Gastrocnemius medialis (tissue), 4 donors: ENCODE measurements around the gene CTBP1. TPM values are rescaled to one million over a fixed set of nuclear protein-coding genes. Genes with fewer than 3 reads are reported as not detected.

Experiments used
- ATAC-seq, 2 donors: fragments of 150-250 bp; one replicate each; pipeline ENCODE4 v1.9.1; 2016
- DNase-seq, 2 donors: peaks; one replicate each; pipeline ENCODE4 v3.0.0-alpha.2; 2019
- H3K27ac ChIP-seq, 4 donors: fragments of 200-600 bp; sonication (generic); 1 replicate in 1 of 4; 2 replicates in 3 of 4; pipeline ENCODE4 v1.5.1; 2016 to 2018; ENCODE audit warnings: mild to moderate bottlenecking in 2 of 4, moderate library complexity in 1 of 4
- H3K27me3 ChIP-seq, 3 donors: fragments of 200-600 bp; sonication (generic) in 2 of 3; 1 replicate in 1 of 3; 2 replicates in 2 of 3; pipeline versions ENCODE4 v1.5.1 to v1.6.0; 2016 to 2019; ENCODE audit warnings: mild to moderate bottlenecking in 1 of 3, moderate library complexity in 1 of 3
- H3K36me3 ChIP-seq, 2 donors: fragments of 200-600 bp; sonication (generic) in 1 of 2; one replicate each; pipeline ENCODE4 v1.5.1; 2017 to 2018
- H3K4me1 ChIP-seq, 2 donors: fragments of 200-600 bp; sonication (generic) in 1 of 2; one replicate each; pipeline ENCODE4 v1.5.1; 2016 to 2017; ENCODE audit warnings: mild to moderate bottlenecking in 2 of 2
- H3K4me3 ChIP-seq, 4 donors: fragments of 200-600 bp; sonication (generic) in 3 of 4; 1 replicate in 1 of 4; 2 replicates in 3 of 4; pipeline ENCODE4 v1.5.1; 2016 to 2019; ENCODE audit warnings: mild to moderate bottlenecking in 2 of 4
- H3K9me3 ChIP-seq, 3 donors: fragments of 200-600 bp; sonication (generic) in 2 of 3; 1 replicate in 1 of 3; 2 replicates in 2 of 3; pipeline ENCODE4 v1.5.1; 2016 to 2019
- POLR2A ChIP-seq, 2 donors: fragments of 450-650 bp; IDR thresholded peaks; one replicate each; pipeline ENCODE4 v1.6.1; 2017; ENCODE audit warnings: antibody characterized with exemption in 2 of 2, mild to moderate bottlenecking in 2 of 2, moderate library complexity in 2 of 2
- in situ Hi-C, 4 donors: fragments of 200-750 bp; cut with MboI; loops; one replicate each; pipeline versions ENCODE4 v1.15.0 to v1.8.0; 2017; ENCODE audit warnings: low sequenced_read_pairs in 4 of 4
- intact Hi-C: fragments of 100-400 bp; cut with DNase I; formaldehyde crosslinking; loops from one replicate; pipeline ENCODE4 v1.15.1; 2023; ENCODE audit warnings: low total_unique reads
- total RNA-seq, 4 donors: library from RNA; depleted of rRNA; stranded (reverse); fragments of >200 nt; gene quantifications; one replicate each; pipeline versions ENCODE4 v1.1.0 to v1.2.3, GENCODE V29; 2016
- TF ChIP-seq, protein P1 (sequence below), 5 experiments: fragments of 450-650 bp in 3 of 5; fragments of 200-600 bp in 2 of 5; sonication (generic) in 2 of 5; IDR thresholded peaks in 4 of 5; conservative IDR thresholded peaks in 1 of 5; 1 replicate in 4 of 5; 2 replicates in 1 of 5; pipeline ENCODE4 v1.5.1; 2016 to 2019; ENCODE audit warnings: antibody characterized with exemption in 5 of 5, mild to moderate bottlenecking in 3 of 5, moderate library complexity in 3 of 5

Gene CTBP1
- total RNA-seq, 4 donors from 2014 or later, result 126 to 224 (median 169) TPM

DNA sequence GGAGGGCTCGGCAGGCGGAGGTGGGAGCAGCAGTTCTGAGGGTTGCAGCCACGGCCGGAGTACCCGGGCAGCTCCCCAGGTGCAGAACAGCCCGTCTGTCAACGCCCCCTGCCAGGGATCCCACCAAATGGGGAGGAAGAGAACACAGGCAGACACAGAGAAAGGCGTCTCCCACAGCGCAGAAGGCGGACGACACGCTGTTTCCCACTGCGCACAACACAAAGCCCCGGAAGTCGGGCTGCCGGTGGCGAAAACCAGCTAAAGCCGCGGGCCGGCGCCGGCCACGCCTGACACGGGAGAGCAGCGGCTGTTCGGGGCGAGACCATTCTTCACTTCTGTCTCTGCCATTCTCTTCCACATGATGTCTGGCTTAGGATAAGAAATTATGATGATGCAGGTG, 31.6 kb downstream of the CTBP1 start:
- Histone ChIP-seq H3K27ac (no peak overlapping the region), H3K27me3 (no peaks in the 10 kb centered on the region), H3K4me1 (no peaks in the 10 kb centered on the region), H3K36me3 (peaks cover 0 to 66% of the 10 kb centered on the region in 2 donors), H3K4me3 (no peak overlapping the region), H3K9me3 (no peaks in the 10 kb centered on the region)
- TF ChIP-seq, protein P1, sequence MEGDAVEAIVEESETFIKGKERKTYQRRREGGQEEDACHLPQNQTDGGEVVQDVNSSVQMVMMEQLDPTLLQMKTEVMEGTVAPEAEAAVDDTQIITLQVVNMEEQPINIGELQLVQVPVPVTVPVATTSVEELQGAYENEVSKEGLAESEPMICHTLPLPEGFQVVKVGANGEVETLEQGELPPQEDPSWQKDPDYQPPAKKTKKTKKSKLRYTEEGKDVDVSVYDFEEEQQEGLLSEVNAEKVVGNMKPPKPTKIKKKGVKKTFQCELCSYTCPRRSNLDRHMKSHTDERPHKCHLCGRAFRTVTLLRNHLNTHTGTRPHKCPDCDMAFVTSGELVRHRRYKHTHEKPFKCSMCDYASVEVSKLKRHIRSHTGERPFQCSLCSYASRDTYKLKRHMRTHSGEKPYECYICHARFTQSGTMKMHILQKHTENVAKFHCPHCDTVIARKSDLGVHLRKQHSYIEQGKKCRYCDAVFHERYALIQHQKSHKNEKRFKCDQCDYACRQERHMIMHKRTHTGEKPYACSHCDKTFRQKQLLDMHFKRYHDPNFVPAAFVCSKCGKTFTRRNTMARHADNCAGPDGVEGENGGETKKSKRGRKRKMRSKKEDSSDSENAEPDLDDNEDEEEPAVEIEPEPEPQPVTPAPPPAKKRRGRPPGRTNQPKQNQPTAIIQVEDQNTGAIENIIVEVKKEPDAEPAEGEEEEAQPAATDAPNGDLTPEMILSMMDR (IDR thresholded peaks at IDR 0.05 in 4 of 5, conservative IDR thresholded peaks at IDR 0.05 in 1 of 5), result no peak
- no peak for TF ChIP-seq POLR2A (IDR thresholded peaks at IDR 0.05)
- DNase-seq (no peak), ATAC-seq (no peak)
- in situ Hi-C loops (no loop called here), intact Hi-C loops (no loop called here)

DNA sequence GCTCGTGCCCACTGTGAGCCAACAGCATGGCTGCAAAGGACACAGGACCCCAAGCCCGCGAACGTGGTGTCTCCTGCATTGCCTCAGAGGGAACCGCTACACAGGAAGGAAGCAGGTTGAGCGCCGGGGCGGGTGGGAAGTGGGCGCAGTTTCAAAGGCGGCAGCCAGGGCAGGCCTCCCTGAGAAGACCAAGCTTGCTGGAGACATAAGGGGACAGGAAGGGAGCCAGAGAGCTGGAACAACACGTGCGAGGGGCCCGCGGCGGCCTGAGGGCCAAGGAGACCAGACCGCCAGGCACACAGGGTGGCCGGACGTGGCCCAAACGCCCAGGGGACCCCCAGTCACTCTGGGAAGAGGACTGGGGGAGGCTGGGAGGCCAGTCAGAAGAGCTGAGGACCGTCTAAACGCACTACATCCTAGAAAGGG, 32.0 kb downstream of the CTBP1 start:
- Histone ChIP-seq H3K36me3 (peaks cover 0 to 71% of the 10 kb centered on the region in 2 donors), H3K4me3 (no peak overlapping the region), H3K27ac (peak overlapping the region in 1 of 4 donors; percentile 27), H3K9me3 (no peaks in the 10 kb centered on the region), H3K4me1 (peaks cover 1 to 4% of the 10 kb centered on the region in 2 donors), H3K27me3 (no peaks in the 10 kb centered on the region)
- no peak for ATAC-seq
- intact Hi-C loops, result no loop called here
- TF ChIP-seq, protein P1 (IDR thresholded peaks at IDR 0.05 in 4 of 5, conservative IDR thresholded peaks at IDR 0.05 in 1 of 5), result no peak
- TF ChIP-seq POLR2A (IDR thresholded peaks at IDR 0.05), result no peak
- DNase-seq, result no peak
- in situ Hi-C loops, result no loop called here

DNA sequence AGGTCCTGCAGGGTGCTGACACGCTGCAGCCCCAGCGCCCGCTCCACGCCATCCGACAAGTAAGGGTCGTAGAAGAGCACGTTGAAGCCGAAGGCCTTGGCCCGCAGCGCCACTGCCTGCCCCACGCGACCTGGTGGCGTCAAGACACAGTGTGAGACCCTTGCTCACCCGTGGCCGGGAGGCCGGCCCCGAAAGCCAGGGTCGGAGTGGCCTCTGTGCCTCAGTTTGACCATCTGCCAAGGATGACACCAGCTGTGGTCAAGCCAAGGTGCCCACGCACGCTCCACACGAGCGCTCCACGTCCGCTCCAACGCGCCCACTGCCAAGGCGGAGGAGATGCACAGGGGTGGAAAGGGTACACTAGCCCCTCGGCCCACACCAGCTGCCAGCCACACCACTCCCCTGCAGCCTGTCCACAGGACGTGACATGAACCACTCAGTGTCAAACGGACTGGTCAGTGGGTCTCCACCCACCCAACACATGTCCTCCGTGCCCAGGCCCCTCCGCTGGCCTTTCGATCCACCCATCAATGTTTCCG, 32.8 kb downstream of the CTBP1 start:
- Histone ChIP-seq H3K27ac (no peak overlapping the region), H3K4me1 (peaks cover 7 to 11% of the 10 kb centered on the region in 2 donors), H3K4me3 (no peak overlapping the region), H3K36me3 (peaks cover 0 to 65% of the 10 kb centered on the region in 2 donors), H3K9me3 (no peaks in the 10 kb centered on the region), H3K27me3 (no peaks in the 10 kb centered on the region)
- in situ Hi-C loops, result no loop called here
- no peak for TF ChIP-seq POLR2A (IDR thresholded peaks at IDR 0.05)
- TF ChIP-seq, protein P1 (IDR thresholded peaks at IDR 0.05 in 4 of 5, conservative IDR thresholded peaks at IDR 0.05 in 1 of 5), result no peak
- ATAC-seq (no peak), DNase-seq (no peak)
- intact Hi-C loops, result no loop called here

DNA sequence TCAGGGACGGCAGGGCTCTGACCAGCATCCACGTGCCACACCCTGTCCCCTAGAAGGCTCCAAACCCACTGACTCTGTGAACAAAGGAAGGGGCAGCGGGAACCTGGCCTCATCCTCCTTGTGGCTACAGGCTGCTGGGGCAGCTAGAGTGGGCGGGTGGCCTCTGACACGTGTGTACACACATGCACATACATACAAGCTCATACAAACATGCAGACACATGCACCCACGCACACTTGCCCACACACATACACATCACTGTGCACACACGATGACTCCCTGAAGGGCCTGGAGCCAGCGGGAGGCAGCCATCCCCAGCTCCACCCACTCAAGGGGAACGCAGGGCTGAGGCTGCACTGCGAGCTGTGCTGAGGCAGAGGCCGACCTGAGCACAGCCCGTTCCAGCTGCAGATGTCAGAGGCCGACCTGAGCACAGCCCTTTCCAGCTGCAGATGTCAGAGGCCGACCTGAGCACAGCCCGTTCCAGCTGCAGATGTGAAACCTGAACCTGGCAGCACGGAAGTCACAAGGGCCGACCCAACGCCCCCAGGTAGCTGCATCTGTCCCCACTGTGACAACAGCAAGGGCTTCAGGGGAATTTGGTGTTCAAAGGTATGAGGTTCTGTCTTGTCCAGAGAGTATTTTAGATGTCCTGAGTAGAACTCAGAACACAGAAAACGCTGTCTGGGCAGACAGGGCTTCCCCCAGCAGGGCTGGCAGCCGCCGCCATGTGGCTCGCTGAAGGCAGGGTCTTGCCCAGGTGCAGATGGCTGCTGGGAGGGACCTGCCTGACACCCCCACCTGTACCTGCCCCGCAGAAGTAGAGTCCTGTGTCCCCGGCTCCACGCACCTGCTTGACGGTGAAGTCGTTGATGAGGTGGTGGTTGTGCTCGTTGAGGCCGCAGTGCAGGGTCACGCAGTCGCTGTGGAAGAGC, 33.5 kb downstream of the CTBP1 start:
- no peaks in the 10 kb centered on the region for H3K9me3 ChIP-seq
- TF ChIP-seq, protein P1 (IDR thresholded peaks at IDR 0.05 in 4 of 5, conservative IDR thresholded peaks at IDR 0.05 in 1 of 5), result no peak
- no peak for TF ChIP-seq POLR2A (IDR thresholded peaks at IDR 0.05)
- in situ Hi-C loops (no loop called here), intact Hi-C loops (no loop called here)
- H3K27ac ChIP-seq, result no peak overlapping the region
- peaks cover 13 to 19% of the 10 kb centered on the region in 2 donors for H3K4me1 ChIP-seq
- no peak overlapping the region for H3K4me3 ChIP-seq
- H3K36me3 ChIP-seq, result peaks cover 0 to 63% of the 10 kb centered on the region in 2 donors
- H3K27me3 ChIP-seq, result no peaks in the 10 kb centered on the region
- DNase-seq (no peak), ATAC-seq (no peak)
